Heart left ventricle (tissue), 16 donors: ENCODE measurements around the gene LEMD3. TPM values are rescaled to one million over a fixed set of nuclear protein-coding genes. Genes with fewer than 3 reads are reported as not detected.

Experiments used
- ATAC-seq, 4 donors: fragments of 200-7000 bp; cut with Tn5 transposase; one replicate each; pipeline ENCODE4 v1.9.1; 2020 to 2022; ENCODE audit warnings: moderate library complexity in 4 of 4, mild to moderate bottlenecking in 3 of 4, moderate number of reproducible peaks in 1 of 4
- DNase-seq, 5 donors: peaks; one replicate each; pipeline ENCODE4 v3.0.0-alpha.2; 2020
- H3K27ac ChIP-seq, 12 donors: fragments of 200-600 bp; sonication (generic) in 4 of 12; one replicate each; pipeline versions ENCODE4 v1.5.0 to v1.8.0; 2016 to 2022; ENCODE audit warnings: mild to moderate bottlenecking in 2 of 12
- H3K27me3 ChIP-seq, 9 donors: fragments of 200-600 bp; sonication (generic) in 2 of 9; one replicate each; pipeline versions ENCODE4 v1.5.1 to v1.8.0; 2016 to 2022; ENCODE audit warnings: mild to moderate bottlenecking in 3 of 9
- H3K36me3 ChIP-seq, 9 donors: fragments of 200-600 bp; sonication (generic) in 2 of 9; one replicate each; pipeline versions ENCODE4 v1.5.0 to v1.8.0; 2018 to 2022; ENCODE audit warnings: mild to moderate bottlenecking in 2 of 9
- H3K4me1 ChIP-seq, 12 donors: fragments of 200-600 bp; sonication (generic) in 4 of 12; one replicate each; pipeline versions ENCODE4 v1.5.0 to v1.8.0; 2016 to 2022; ENCODE audit warnings: mild to moderate bottlenecking in 3 of 12
- H3K4me3 ChIP-seq, 12 donors: fragments of 200-600 bp; sonication (generic) in 4 of 12; one replicate each; pipeline versions ENCODE4 v1.5.0 to v1.8.0; 2017 to 2022; ENCODE audit warnings: mild to moderate bottlenecking in 9 of 12, moderate library complexity in 4 of 12
- H3K9me3 ChIP-seq, 12 donors: fragments of 200-600 bp; sonication (generic) in 4 of 12; one replicate each; pipeline versions ENCODE4 v1.5.0 to v1.8.0; 2016 to 2022; ENCODE audit warnings: mild to moderate bottlenecking in 1 of 12
- CTCF ChIP-seq, 12 donors: fragments of 200-600 bp; sonication (generic) in 4 of 12; IDR thresholded peaks; one replicate each; pipeline versions ENCODE4 v1.5.0 to v1.8.0; 2018 to 2022; ENCODE audit warnings: antibody characterized with exemption in 12 of 12, mild to moderate bottlenecking in 5 of 12
- POLR2A ChIP-seq, 2 donors: fragments of 450-650 bp; IDR thresholded peaks; one replicate each; pipeline ENCODE4 v1.6.1; 2017; ENCODE audit warnings: antibody characterized with exemption in 2 of 2, mild to moderate bottlenecking in 2 of 2, moderate library complexity in 2 of 2
- WGBS, 4 donors: extraction: QIAGEN DNeasy Blood & Tissue Kit in 2 of 4; methylation state at CpG; one replicate each; pipeline versions ENCODE4 v1.1.5 to v1.1.7; 2013 to 2018; 5-methylcytosine and 5-hydroxymethylcytosine counted together
- intact Hi-C, 10 donors: fragments of 100-400 bp; cut with DNase I; formaldehyde crosslinking; loops; one replicate each; pipeline versions ENCODE4 v1.11.1 to v1.14.2; 2022
- polyA plus RNA-seq, 2 donors: library from polyadenylated mRNA; stranded (reverse); fragments of 200-250 nt; gene quantifications; one replicate each; pipeline ENCODE4 v1.2.3, GENCODE V29; 2013
- total RNA-seq, 9 donors: library from RNA; depleted of rRNA in 2 of 9; stranded (reverse); fragments of >200 nt in 2 of 9; fragmentation: NEBNext Ultra II Directional in 3 of 9; extraction: Animal tissue kit (Norgen Biotek cat#: 25700) in 3 of 9; gene quantifications; one replicate each; pipeline versions ENCODE4 v1.1.0 to v1.2.4, GENCODE V29; 2016 to 2023
- donor health status: ischemic (EF 13 %, LVEDD 7.1; RV severe dilation, severe dysfunction).
- donor health status: healthy with polysubstance abuse.
- donor health status: DM: no; HTN: yes; CAD: no.
- donor health status: DM: no; HTN: no; CAD: no.
- donor health status: ischemic (EF 25% LVEDD 6.9; RV normal size, moderate dysfunction).
- donor health status: ischemic (EF 25% LVEDD 5.7; RV mildly dilated, moderate dysfunction).
- donor health status: healthy.
- donor health status: DM: yes; HTN: yes; CAD: no.
- donor health status: ischemic (EF 35%, LVEDD 5.7; RV mildly dilated, moderate dysfunction).
- donor health status: nonischemic (EF 11% LVEDD 7.7; RV severe dilation, severe dysfunction).
- donor health status: DM: yes; HTN: yes; CAD: no.
- donor health status: PGD.
- donor health status: ischemic (EF 29% LVEDD 5.4; RV normal size, mild dysfunction).
- donor health status: nonischemic (EF 23%, LVEDD 6.1; RV moderate dilation, normal function).

LEMD3 gene
- total and polyA plus RNA-seq, 11 donors, result 4.9 to 19.9 (median 12.9) TPM

GRCh38 chr12:65208964-65209654 is 39.7 kb downstream of the LEMD3 start:
- Histone ChIP-seq H3K27me3 (no peaks in the 10 kb centered on the region), H3K4me3 (no peak overlapping the region), H3K4me1 (peaks cover 0 to 42% (median 28%) of the 10 kb centered on the region in 12 donors), H3K27ac (peak overlapping the region in 2 of 12 donors; percentile 29 to 48), H3K36me3 (no peaks in the 10 kb centered on the region), H3K9me3 (no peaks in the 10 kb centered on the region)
- DNase-seq (no peak), ATAC-seq (no peak)
- 59 to 62% (median 60%) methylated on average over 3 of the region's 3 CpGs for WGBS, 4 donors
- no peak for TF ChIP-seq CTCF (IDR thresholded peaks at IDR 0.05)
- TF ChIP-seq POLR2A (IDR thresholded peaks at IDR 0.05), result no peak
- intact Hi-C loops, result loop anchor here in 1 of 10 donors (5.0 kb wide), 1 partner anchor 37 kb away; no protein-coding TSS in a partner anchor

GRCh38 chr12:65209655-65210043 is 40.3 kb downstream of the LEMD3 start:
- Histone ChIP-seq H3K9me3 (no peaks in the 10 kb centered on the region), H3K27me3 (no peaks in the 10 kb centered on the region), H3K36me3 (no peaks in the 10 kb centered on the region), H3K27ac (peak overlapping the region in 3 of 12 donors; percentile 21 to 48 (median 29)), H3K4me3 (no peak overlapping the region), H3K4me1 (peaks cover 0 to 42% (median 28%) of the 10 kb centered on the region in 12 donors)
- WGBS, 4 donors, result 43 to 48% (median 46%) methylated on average over 2 of the region's 2 CpGs
- ATAC-seq, result peak in 1 of 4 donors; percentile 77
- no peak for DNase-seq
- TF ChIP-seq CTCF (IDR thresholded peaks at IDR 0.05) (no peak), POLR2A (IDR thresholded peaks at IDR 0.05) (no peak)
- intact Hi-C loops, result loop anchor here in 1 of 10 donors (5.0 kb wide), 1 partner anchor 37 kb away; no protein-coding TSS in a partner anchor

GRCh38 chr12:65217086-65217485 is 47.7 kb downstream of the LEMD3 start:
- ATAC-seq, result no peak
- TF ChIP-seq CTCF (IDR thresholded peaks at IDR 0.05), result no peak
- no peak for TF ChIP-seq POLR2A (IDR thresholded peaks at IDR 0.05)

GRCh38 chr12:65220761-65221160 is 51.4 kb downstream of the LEMD3 start:
- Histone ChIP-seq H3K4me1 (peaks cover 0 to 7% (median 0%) of the 10 kb centered on the region in 12 donors), H3K36me3 (peaks cover 0 to 41% (median 26%) of the 10 kb centered on the region in 9 donors), H3K27ac (no peak overlapping the region), H3K9me3 (peaks cover 0 to 40% (median 12%) of the 10 kb centered on the region in 12 donors), H3K4me3 (no peak overlapping the region), H3K27me3 (no peaks in the 10 kb centered on the region)
- TF ChIP-seq POLR2A (IDR thresholded peaks at IDR 0.05) (no peak), CTCF (IDR thresholded peaks at IDR 0.05) (no peak)
- no peak for ATAC-seq
- no peak for DNase-seq
- WGBS, 4 donors, result 94 to 99% (median 96%) methylated on average over 2 of the region's 2 CpGs
- intact Hi-C loops, result loop anchor here in 2 of 10 donors (10.0 kb wide), 1 partner anchor 46 kb away; no protein-coding TSS in a partner anchor

More at GRCh38 chr12:65217086-65217485, 47.7 kb downstream of the LEMD3 start:
- Histone ChIP-seq H3K27me3 (no peaks in the 10 kb centered on the region), H3K36me3 (peaks cover 0 to 35% (median 26%) of the 10 kb centered on the region in 9 donors), H3K9me3 (peaks cover 0 to 20% (median 12%) of the 10 kb centered on the region in 12 donors), H3K4me3 (no peak overlapping the region), H3K4me1 (peaks cover 0 to 7% (median 0%) of the 10 kb centered on the region in 12 donors), H3K27ac (no peak overlapping the region)
- no peak for DNase-seq
- intact Hi-C loops, result no loop called here
